GM19438 (cell line): ENCODE results near the gene CC2D1A.
"Not testable (repeated sequence)": the region's sequence is repeated elsewhere in the genome, so short reads cannot be mapped to it uniquely, and the experiment has no call there.

Source experiments
- ATAC-seq: cut with Tn5 transposase; IDR thresholded peaks from one replicate; pipeline ENCODE4 v1.9.1; 2021; ENCODE audit warnings: low read depth; ENCODE audit not compliant: unreplicated experiment

CC2D1A gene

DNA sequence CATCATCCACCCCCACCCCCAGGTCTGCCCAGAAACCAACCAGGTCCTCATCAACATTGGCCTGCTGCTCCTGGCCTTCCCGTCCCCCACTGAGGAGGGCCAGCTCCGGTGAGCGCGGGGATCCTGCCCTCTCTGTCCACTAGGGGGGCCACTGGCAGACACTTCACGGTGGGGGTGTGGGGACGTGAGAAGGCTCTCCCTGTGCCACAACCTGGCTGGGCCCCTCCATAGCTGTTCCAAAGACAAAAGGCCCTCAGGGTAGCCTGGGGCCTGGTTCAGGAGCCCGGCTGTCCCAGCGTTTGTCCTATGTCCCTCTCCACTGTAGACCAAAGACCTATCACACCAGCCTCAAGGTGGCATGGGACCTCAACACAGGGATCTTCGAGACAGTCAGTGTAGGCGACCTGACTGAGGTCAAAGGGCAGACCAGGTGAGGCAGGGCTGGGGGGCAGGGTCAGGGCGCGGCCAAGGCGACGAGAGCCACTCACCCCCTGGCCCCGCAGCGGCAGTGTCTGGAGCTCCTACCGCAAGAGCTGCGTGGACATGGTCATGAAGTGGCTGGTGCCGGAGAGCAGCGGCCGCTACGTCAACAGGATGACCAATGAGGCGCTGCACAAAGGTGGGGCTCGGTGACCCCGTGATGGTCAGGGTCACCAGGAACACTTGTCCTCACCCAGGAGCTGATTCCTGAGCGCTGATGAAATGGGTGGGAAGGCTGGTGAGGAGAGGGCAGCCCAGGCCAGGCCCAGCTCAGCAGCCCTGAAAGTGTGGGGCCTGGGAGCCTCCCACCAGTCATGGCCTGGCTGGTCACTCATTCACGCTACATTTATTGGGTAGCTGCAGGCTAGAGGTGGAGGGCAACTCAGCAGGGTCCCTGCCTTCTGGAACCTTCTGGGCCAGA, 54.2 kb downstream of the CC2D1A start:
- no peak for ATAC-seq

DNA sequence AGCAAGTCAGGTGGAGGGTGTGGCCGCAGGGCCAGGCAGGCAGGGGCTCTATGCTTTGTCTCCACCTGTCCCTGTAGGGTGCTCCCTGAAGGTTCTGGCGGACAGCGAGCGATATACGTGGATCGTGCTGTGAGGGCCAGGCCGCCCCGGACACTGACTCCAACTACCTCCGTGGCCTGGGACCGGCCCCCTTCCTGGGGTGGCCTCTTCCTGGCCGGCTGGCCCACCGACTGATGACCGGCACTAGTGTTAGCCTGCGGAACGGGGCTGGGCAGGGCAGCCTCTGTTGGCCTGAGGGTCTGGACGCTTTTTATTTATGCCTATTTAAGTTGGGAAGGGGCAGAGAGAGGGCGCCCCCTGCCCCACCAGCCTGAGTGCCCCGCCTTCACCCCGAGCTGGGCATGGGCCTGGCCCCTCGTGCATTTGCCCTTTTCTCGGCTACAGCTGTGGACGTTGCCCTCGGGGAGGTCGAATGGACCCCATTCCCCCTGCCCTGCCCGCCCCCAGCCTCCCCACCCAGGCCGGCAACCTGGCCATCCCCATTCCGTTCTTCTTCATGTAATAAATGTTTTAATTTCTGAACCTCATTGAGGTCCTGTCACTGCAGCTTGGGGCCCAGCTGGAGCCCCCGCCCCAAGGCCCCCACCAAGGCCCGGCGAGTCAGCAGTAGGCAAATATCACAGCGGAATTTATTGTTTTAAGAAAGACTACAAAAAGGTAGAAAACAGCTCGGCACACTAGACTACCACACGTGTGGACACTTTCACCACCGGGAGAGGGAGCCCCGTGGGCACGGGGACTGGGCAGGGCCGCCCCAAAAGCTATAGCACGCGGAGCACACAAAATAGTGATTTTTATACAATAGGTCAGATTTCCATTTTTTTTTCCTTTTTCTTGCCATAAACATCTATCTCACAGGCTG, 55.1 kb downstream of the CC2D1A start:
- ATAC-seq: no peak

DNA sequence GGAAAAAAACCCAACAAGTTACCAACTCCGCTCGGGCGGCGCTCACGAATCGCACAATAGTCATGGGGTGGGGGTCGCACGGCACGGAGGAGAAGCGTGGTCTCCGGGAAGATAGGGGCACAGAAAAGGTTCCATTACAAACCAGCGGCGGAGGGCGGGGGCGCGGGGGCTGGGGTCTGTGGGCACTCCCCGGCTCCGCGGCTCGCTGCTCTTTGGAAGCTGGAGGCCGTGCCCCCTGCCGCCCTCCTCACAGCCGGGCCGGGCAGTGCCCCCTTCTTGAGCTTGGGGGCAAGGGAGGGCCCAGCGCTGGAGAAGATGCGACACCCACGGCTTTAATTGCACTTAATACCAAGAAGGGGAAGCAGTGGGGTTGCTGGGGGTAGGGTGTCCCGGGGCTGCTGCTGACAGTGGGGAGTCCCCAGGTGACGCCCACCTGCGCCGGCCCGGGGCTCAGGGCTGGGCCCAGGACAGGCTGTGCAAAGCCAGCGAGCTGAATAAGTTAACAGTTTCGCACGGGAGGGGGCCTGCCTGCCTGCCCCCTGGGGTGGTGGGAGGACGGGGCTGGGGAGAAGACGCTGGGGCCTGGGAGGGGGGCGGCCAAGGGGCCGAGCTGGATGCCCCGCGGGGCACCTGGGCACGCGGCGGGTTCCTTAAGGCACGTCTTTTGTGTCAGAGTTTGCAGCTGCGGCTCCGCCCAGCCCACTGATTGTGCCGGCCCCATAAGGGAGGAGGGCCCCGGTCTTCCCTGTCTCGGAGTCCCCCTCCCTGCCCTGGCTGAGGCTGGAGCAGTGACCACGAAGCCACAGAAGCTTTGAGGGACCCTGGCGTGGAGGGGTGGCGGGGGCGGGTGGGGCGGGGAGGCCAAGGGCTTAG, 56.1 kb downstream of the CC2D1A start:
- no peak for ATAC-seq

DNA sequence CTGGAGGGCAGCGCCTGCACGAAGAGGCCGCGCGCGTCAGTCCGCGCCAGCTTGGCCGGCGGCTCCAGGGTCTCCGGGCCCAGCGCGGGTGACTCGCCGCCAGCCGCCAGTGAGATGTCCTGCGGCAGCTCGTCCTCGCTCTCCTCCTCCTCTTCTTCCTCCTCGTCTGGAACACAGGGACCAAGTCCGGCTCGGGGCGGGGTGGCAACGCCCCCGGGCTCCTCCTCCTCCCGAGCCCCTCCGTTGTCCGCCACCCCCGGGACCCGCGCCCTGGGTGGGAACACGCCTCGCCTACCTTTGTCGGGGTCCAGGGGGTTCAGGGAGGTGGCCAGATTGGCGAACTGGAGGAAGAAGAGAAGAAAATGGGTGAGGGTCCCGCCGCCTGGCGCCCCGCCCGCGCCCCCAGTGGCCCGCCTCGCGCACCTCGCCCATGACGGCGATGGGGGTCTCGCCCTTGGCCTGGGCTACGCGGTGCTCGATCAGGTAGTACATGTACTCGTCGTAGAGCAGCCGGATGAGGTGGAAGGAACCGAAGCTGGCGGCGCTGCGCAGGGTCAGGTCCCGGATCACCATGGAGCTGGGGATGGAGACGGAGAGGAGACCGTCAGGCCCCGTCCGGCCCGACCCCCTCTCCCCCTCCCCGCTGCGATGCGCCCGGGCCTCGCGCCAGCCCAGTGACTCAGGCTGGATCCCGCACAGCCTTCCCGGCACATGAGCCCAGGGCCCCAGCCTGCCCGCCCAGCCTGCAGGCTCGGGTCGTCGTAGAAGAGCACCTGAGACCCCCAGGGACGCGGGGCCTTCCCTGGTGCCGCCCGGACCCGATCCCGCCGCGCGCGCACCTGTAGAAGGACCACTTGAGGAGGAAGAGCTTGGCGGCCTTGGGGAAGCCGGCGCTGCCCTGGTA, 57.0 kb downstream of the CC2D1A start:
- ATAC-seq: no peak

DNA sequence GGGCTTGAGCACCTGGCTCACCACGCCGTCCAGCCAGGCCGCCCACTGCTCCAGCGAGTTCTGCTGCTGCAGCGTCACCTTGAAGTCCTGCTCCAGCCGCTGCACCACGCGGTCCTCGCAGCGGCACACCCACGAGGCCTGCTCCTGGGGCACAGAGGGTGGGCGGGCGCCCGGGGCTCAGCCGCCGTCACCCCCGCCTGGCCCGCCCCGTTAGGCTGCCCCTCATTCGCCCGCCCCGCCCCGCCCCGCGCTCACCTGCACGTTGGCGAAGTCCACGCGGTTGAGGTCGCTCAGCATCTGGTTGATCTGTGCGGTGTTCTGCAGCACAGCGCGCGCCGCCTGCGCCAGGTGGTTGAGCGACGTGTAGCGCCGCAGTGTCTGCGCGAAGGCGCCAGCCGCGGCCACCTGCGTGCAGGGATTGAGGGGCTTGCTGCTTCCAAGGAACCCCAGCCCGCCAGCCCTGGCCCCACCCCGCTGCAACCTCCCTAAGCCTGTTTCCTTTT, 57.7 kb downstream of the CC2D1A start:
- no peak for ATAC-seq

DNA sequence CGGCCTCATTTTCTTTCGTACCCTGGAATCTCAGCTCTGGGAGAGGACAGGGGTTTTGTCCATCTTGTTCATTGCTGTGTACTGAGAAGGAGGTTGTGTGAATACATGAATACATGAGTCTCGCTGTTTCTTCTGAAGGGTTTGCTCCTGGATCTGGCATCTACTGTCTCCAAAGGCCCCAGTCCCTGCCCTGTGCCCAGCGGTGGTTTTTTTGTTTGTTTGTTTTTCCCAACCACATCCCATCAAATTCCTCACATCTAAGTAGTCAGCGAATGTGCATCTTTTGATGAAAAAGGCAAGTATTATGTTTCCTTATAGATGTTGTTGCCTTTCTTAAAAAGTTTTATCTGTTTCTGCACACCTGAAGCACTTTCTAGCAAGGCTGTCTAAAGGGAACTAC, 58.8 kb downstream of the CC2D1A start:
- no peak for ATAC-seq

DNA sequence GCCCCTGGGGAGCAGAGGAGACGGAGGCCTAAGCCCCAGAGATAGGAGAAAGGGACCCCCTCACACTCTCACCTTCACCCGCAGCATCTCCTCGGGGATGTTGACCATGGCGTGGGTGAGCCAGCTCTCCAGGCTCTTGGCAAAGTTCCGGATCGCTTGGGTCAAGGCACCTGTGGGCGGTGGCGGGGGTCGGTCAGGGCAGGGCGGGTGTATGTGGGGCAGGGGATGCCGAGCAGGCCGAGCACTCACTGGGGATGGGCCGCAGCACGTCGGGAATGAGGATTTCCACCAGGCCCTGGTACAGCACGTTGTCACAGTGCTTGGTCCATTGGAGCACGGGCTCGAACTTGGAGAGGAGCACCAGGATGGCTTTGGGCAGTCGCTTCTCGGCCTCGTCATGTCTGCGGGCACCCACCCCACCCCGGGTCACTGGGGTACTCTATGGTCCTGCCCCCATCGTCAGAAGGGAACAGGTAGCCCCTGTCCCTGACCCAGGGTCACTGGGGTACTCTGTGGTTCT, 59.4 kb downstream of the CC2D1A start:
- no peak for ATAC-seq

DNA sequence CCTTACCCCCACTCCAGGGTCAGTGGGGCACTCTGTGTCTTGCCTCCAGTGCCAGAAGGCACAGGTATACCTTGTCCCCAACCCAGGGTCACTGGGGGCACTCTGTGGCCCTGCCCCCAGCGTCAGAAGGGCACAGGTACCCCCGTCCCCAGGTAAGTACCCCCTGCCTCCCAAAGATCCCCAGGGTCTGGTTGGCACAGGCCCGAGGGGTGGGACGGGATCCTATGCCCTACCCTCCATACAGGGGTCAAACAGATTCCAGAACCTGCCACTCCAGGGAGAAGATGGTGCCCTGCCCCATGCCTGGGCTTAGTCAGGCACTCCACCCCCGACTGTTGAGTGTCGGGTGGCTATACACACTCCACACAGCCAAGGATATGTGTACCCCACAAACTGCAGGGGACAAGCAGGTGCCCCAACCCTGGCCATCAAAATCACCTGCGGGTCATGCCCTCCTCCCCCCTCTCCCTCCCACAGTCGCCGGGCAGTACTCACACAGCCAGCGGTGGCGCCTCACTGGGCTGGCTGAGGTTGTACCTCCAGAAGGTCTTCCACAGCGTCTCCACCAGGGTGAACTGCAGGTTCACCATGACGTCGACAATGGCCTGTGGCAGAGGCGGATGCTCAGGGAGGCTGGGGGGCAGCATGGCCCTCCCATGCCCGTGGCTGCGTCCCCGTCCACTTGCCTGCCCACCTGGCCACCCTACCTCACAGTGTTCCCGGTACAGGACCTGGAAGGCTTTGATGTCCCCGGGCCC, 60.1 kb downstream of the CC2D1A start:
- ATAC-seq: no peak

DNA sequence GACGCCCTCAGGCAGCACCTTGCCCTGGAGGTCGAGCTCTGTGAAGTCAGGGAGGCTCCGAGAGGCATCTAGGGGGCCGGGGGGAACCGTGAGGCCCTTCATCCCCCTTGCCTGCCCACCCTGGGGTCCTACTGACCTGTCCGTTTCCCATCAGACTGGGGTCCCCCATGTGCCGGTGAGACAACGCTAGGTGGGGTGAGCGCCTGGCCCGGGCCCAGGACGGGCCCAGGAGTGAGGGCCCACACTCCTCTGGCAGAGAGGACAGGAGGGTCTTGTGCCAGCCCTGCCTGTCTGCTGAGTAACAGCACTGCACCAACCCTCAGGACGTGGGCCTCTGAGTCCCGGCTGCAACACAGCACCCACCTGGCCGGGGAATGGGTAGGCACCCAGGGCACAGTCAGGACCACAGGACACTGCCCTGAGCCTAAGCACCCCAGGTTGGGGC, 60.7 kb downstream of the CC2D1A start:
- no peak for ATAC-seq

DNA sequence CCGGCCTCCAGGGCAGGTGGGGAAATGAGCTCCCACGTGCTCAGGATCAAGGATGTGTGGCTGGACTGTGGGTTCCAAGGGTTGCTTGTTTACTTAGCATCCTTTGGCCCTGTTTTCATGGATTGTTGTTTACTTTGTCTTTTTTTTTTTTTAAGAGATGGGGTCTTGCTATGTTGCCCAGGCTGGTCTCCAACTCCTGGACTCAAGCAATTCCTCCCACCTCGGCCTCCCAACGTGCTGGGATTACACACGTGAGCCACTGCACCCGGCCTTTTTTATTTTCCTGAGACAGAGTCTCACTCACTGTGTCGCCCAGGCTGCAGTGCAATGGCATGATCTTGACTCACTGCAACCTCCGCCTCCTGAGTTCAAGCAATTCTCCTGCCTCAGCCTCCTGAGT, 61.2 kb downstream of the CC2D1A start:
- ATAC-seq: not testable (repeated sequence)

DNA sequence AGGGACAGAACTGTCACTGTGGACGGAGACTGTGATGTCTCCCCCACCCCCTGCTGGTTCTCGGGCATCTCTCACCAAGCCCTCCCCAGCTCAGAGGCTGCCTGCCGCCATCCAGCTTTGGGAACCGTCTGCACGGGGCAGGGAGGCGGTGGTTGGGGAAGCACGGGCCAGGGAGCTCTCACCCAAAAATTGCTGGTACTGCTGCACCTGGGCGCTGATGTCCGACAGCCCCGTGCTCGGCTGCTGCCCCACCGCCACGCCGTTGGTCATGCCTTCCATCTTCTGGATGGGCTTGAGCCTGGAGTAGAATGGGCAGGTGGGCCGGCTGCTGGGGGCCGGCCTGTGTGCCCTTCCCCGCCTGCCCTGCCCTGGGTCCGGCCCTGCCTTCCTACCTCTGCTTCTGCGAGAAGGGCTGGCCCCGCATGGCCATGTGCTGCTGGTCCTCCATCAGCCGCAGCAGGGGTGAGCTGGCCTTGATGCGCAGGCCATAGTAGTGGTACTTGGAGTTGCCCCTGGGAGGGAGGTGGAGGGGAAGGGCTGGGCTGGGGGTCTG, 62.5 kb downstream of the CC2D1A start:
- no peak for ATAC-seq

DNA sequence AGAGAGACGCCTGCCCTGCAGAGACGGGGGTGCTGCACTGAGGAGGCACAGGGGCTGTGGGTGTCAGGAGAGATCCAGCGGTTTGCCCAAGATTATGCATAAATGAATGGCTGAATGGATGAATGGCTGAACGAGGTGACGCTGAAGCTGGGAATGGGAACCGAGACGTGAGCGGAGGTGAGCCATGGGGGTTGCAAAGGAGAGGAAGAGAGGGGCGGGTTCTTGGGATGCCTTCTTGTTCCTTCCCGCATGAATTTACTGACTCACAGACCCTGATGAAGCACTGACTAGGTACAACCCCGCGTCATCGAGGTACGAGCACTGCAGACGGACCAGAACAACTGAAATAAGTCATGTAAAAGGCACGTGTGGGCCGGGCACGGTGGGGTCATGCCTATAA, 63.0 kb downstream of the CC2D1A start:
- ATAC-seq: no peak

DNA sequence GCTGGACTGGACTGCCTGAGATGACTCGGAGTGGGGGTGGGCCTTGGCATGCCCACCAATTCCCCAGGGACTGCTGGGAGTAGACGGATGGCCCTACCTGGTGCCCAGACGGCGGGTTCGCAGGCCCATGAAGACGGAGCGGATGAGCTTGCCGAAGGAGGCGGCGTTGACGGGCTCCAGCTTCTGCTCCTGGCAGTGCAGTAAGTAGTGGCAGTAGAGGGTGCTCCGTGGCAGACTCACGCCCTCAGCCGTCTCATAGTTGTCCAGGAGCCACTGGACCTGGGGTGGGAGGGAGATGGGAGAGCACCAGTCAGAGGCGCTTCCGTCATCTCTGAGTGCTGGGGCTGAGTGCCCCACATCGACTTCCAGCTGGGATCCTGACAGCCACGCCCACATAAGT, 63.9 kb downstream of the CC2D1A start:
- no peak for ATAC-seq

DNA sequence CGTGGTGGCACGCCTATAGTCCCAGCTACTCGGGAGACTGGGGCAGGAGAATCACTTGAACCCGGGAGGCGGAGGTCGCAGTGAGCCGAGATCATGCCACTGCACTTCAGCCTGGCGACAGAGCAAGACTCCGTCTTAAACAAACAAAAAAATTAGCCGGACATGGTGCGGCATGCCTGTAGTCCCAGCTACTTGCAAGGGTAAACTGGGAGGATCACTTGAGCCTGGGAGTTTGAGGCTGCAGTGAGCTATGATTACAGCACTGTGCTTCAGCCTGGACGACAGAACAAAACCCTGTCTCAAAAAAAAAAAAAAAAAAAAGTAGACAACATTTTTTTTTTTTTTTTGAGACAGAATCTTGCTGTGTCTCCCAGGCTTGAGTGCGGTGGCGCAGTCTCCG, 65.9 kb downstream of the CC2D1A start:
- not testable (repeated sequence) for ATAC-seq

DNA sequence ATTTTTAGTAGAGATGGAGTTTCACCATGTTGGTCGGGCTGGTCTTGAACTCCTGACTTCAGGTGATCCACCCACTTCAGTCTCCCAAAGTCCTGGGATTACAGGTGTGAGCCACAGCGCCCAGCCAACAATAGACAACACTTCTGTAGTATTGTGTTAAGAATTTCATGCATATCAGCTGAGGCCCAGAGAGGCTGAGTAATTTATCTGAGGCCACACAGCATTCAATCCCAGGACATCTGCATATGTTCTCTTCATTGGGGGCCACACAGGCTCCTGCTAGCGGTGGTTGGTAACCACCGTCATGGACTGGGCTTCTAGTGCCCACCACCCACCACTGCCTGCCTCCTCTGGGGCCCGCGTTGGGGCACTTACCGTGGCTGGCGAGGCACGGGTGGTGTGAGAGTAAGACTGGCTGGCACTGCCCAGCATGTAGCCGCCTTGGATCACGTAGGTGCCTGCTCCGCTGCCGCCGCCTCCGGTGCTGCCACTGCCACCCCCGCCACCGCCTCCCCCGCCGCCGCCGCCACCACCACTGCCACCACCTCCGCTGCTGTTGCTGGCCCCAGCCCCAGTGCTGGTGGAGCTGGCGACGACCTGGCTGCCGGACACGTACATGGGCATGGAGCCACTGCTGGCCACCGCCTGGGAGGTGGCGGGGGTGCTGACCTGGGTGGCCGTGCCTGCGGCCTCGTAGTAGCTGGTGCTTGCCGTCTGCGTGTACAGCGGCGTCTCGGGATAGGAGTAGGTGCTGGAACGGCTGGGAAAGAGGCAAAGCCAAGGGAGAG, 66.6 kb downstream of the CC2D1A start:
- ATAC-seq: no peak

DNA sequence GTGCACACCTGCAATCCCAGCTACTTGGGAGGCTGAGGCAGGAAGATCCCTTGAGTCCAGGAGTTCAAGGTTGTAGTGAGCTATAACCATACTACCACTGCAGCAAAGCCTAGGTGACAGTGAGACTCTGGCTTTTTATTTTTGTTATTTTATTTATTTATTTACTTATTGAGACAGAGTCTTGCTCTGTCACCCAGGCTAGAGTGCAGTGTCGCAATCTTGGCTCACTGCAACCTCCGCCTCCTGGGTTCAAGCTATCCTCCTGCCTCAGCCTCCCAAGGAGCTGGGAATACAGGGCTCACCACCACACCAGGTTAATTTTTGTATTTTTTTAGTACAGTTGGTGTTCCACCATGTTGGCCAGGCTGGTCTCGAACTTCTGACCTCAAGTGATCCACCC, 67.5 kb downstream of the CC2D1A start:
- ATAC-seq: not testable (repeated sequence)

DNA sequence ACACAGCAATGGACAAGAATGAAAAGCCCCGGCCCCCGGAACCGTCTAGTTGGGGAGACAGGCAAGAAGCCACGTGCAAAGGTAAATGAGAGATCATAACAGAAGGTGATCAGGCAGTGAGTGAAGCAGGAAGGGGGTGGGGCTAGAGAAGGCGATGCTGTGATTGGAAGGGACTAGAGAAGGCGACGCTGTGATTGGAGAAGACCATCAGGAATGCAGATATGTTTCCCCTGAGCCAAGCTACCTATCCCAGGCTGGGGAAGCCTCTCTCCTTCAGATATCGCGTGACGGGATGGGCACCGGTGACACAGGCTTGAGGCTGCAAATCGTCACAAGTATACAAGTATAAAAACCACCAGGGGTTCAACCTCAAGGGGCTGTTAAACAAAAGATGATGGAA, 68.1 kb downstream of the CC2D1A start:
- no peak for ATAC-seq
